ENCODE measurements around the gene DNAJA3. TPM values are rescaled to one million over a fixed set of nuclear protein-coding genes. Genes with fewer than 3 reads are reported as not detected.

The DNAJA3 gene
- total and polyA plus RNA-seq, 2 donors (not counting 3 experiments of a cell fraction or from before 2014, with no cell fraction given): 33.4 to 45.4 TPM

GRCh38 chr16:4404247-4404966 is 21.3 kb upstream of the DNAJA3 start:
- Histone ChIP-seq H2AFZ (ENCODE audit: low read depth, low read length) (no peak overlapping the region), H4K20me1 (replicated peaks; ENCODE audit: control insufficient read depth, extremely low read depth, insufficient read depth, low read length) (no peaks in the 10 kb centered on the region), H3K9me1 (replicated peaks; ENCODE audit: control insufficient read depth, extremely low read depth, insufficient read depth, low read length) (no peaks in the 10 kb centered on the region), H3K4me1 (ENCODE audit: control insufficient read depth, extremely low read depth, insufficient read depth, low read length) (peaks cover 18% of the 10 kb centered on the region), H3K4me2 (ENCODE audit: insufficient read depth, low read length) (no peak overlapping the region), H3K27ac (ENCODE audit: insufficient read depth, low read depth, low read length) (no peak overlapping the region), H3K9me3 (replicated peaks; ENCODE audit: control insufficient read depth, insufficient read depth, low read length) (no peaks in the 10 kb centered on the region), H3K36me3 (ENCODE audit: control insufficient read depth in 2 of 2, extremely low read depth in 1 of 2, insufficient read depth in 2 of 2, low read length in 2 of 2) (peaks cover 6 to 25% of the 10 kb centered on the region in 2 experiments), H3K4me3 (replicated peaks in 1 of 3; ENCODE audit: insufficient read depth in 1 of 3, low read depth in 1 of 3, low read length in 3 of 3) (no peak overlapping the region), H3K9ac (replicated peaks; ENCODE audit: extremely low read depth, insufficient read depth, low read length) (no peak overlapping the region), H3K27me3 (ENCODE audit: control insufficient read depth in 2 of 2, insufficient read depth in 2 of 2, low read length in 2 of 2) (no peaks in the 10 kb centered on the region), H3K79me2 (ENCODE audit: control insufficient read depth, insufficient read depth, low read length) (peaks cover 3% of the 10 kb centered on the region)
- ChIA-PET POLR2A (interaction anchor here (0.6 kb wide), 1 partner anchor 142 kb away, joined by 3 read pairs; no protein-coding TSS in a partner anchor), CTCF (interaction anchor here (0.8 to 5.4 kb wide), 23 partner anchors 12 to 421 kb away, joined by 3 to 102 read pairs (median 18); partner anchors contain the start of genes CORO7, PAM16 and TFAP4)
- DNase-seq (ENCODE audit: low read depth, low spot score) (peak; percentile 44), FAIRE-seq (peak; percentile 46)
- TF ChIP-seq CTCF (IDR thresholded peaks at IDR 0.05; ENCODE audit: extremely low read depth in 1 of 2, insufficient read depth in 1 of 2, low read depth in 1 of 2, low read length in 2 of 2) (peak; percentile 76), JUN (IDR thresholded peaks at IDR 0.05; ENCODE audit: borderline replicate concordance, insufficient read depth, insufficient read length, low read depth) (no peak)
- dilution Hi-C loops (cut with MboI; ENCODE audit: extremely low pct_ligation_motif_present, low sequenced_read_pairs) (no loop called here), intact Hi-C loops (cut with micrococcal nuclease) (loop anchor here (5.0 kb wide), 1 partner anchor 132 kb away; the partner anchor contains the start of gene TFAP4)
- no TSS peak for BruUV-seq (replicated peaks)

All from endothelial cell of umbilical vein (primary cell).